ENCODE measurements around the gene PARVG.

DNA sequence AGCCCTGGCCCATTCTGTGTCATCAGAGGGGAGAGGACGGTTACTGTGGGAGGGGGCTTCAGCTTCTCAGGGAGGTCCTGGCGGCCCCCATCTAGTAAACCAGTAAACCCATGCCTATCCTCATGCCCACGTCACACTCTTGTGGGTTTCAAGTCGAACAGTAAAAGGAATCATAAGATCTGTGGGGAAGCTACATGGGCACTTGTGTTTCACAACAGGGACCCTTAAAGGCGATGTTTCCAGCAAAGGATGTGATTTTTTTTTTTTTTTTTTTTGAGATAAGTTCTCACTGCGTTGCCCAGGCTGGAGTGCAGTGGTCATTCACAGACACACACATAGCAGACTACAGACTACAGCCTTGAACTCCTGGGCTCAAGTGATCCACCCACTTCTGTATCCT is 9.2 kb upstream of the PARVG start:
- TF ChIP-seq EP300 (IDR thresholded peaks at IDR 0.05), result no peak
- no peak for TF ChIP-seq FOSL2 (IDR thresholded peaks at IDR 0.05)
- TF ChIP-seq FOSL2 (CRISPR knock-in tag; IDR thresholded peaks at IDR 0.05), result no peak
- TF ChIP-seq KDM1A (IDR thresholded peaks at IDR 0.05; ENCODE audit: low read depth), result no peak
- TF ChIP-seq, protein P1, sequence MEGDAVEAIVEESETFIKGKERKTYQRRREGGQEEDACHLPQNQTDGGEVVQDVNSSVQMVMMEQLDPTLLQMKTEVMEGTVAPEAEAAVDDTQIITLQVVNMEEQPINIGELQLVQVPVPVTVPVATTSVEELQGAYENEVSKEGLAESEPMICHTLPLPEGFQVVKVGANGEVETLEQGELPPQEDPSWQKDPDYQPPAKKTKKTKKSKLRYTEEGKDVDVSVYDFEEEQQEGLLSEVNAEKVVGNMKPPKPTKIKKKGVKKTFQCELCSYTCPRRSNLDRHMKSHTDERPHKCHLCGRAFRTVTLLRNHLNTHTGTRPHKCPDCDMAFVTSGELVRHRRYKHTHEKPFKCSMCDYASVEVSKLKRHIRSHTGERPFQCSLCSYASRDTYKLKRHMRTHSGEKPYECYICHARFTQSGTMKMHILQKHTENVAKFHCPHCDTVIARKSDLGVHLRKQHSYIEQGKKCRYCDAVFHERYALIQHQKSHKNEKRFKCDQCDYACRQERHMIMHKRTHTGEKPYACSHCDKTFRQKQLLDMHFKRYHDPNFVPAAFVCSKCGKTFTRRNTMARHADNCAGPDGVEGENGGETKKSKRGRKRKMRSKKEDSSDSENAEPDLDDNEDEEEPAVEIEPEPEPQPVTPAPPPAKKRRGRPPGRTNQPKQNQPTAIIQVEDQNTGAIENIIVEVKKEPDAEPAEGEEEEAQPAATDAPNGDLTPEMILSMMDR (IDR thresholded peaks at IDR 0.05), result no peak
- TF ChIP-seq JUNB (IDR thresholded peaks at IDR 0.05), result no peak
- TF ChIP-seq, protein P2, sequence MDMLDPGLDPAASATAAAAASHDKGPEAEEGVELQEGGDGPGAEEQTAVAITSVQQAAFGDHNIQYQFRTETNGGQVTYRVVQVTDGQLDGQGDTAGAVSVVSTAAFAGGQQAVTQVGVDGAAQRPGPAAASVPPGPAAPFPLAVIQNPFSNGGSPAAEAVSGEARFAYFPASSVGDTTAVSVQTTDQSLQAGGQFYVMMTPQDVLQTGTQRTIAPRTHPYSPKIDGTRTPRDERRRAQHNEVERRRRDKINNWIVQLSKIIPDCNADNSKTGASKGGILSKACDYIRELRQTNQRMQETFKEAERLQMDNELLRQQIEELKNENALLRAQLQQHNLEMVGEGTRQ (IDR thresholded peaks at IDR 0.05), result no peak

All from A549 (cell line).